GM13977 (cell line): ENCODE data around the gene MYO1C.

ENCODE experiments used
- DNase-seq: peaks from one replicate; pipeline ENCODE4 v3.0.0; 2012; ENCODE audit warnings: low spot score
- in situ Hi-C: fragments of 300-500 bp; cut with MboI; formaldehyde crosslinking; loops from one replicate; pipeline ENCODE4 v1.12.0; 2022; ENCODE audit warnings: low sequenced_read_pairs, low pct_unique_long_range_greater_than_20kb, mixed read lengths, inconsistent platforms; ENCODE audit not compliant: unreplicated experiment
- TF ChIP-seq, protein P1 (sequence below): IDR thresholded peaks from 2 replicates; pipeline ENCODE4 v1.5.1; 2012; ENCODE audit warnings: mild to moderate bottlenecking, control low read depth; ENCODE audit not compliant: insufficient read depth; ENCODE audit errors: extremely low read depth, missing control alignments

Gene MYO1C

GRCh38 chr17:1464186-1464585 lies 28.3 kb downstream of the MYO1C start:
- TF ChIP-seq, protein P1, sequence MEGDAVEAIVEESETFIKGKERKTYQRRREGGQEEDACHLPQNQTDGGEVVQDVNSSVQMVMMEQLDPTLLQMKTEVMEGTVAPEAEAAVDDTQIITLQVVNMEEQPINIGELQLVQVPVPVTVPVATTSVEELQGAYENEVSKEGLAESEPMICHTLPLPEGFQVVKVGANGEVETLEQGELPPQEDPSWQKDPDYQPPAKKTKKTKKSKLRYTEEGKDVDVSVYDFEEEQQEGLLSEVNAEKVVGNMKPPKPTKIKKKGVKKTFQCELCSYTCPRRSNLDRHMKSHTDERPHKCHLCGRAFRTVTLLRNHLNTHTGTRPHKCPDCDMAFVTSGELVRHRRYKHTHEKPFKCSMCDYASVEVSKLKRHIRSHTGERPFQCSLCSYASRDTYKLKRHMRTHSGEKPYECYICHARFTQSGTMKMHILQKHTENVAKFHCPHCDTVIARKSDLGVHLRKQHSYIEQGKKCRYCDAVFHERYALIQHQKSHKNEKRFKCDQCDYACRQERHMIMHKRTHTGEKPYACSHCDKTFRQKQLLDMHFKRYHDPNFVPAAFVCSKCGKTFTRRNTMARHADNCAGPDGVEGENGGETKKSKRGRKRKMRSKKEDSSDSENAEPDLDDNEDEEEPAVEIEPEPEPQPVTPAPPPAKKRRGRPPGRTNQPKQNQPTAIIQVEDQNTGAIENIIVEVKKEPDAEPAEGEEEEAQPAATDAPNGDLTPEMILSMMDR, result no peak
- DNase-seq, result no peak
- in situ Hi-C loops, result no loop called here

DNA sequence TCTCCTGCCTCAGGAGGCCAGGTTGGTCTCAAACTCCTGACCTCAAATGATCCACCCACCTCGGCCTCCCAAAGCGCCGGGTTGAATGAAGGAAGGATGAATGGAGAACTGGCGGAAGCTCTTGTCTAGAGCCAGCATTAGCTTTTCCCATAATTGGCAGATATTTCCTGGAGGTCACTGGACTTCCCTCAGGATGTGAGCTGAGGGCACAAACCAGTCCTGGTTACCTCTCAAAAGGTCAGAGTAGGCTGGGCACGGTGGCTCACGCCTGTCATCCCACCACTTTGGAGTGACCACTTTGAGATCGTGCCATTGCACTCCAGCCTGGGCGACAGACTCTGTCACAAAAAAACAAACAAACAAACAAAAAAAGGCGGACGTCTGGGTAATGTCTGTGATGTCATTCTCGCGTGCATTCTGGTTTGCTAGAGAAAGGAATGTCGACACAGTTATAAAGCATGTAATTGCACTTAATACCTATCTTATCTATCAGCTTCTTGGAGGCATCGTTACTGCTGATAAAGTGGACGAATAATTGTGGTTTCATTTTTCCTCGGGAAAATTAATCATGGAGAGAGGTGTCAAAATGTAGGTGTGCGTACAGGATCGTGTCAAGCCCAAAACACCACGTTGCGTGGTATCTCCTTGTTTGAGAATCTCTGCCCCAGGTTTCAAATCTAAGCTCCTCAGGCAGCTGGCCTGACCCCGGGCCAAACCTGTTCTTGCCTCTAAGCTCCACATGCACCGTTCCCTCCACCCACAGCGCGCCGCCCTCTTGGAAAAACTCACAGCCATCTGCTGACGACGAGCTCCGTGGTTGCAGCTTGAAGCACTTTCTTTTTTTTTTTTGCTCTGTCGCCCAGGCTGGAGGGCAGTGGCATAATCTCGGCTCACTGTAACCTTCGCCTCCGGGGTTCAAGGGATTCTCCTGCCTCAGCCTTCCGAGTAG lies 30.0 kb downstream of the MYO1C start:
- in situ Hi-C loops, result no loop called here
- no peak for DNase-seq
- TF ChIP-seq, protein P1, result no peak

DNA sequence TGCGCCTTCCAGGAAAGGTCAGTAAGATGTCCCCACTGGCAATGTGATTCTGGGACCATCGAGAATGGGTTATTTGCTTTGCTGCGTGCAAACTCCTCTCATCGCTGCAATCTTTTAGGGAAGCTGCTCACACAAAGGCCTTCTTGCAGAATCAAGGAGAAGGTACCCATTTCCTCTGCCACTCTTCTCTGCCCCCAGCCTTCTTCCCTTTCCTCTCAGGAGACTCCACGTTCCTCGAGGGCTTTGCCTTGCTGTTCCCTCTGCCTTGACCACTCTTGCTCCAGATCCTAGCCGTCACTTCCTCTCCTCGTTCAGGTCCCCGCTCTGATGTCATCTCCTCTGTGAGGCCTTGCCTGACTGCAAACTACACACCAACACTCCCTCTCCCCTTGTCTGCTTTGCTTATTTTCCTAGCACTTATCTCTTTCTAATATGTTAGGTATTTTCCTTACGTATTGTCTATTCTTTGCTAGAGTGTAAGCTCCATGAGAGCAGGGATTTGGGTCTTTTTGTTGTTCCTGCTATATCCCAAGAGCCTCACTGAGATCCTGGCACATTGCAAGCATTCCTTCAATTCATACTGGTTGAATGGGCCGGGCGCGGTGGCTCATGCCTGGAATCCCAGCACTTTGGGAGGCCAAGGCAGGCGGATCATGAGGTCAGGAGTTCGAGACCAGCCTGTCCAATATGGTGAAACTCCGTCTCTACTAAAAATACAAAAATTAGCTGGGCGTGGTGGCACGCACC lies 31.1 kb downstream of the MYO1C start:
- no peak for DNase-seq
- in situ Hi-C loops, result no loop called here

GRCh38 chr17:1460233-1460632 lies 32.3 kb downstream of the MYO1C start:
- in situ Hi-C loops, result no loop called here
- TF ChIP-seq, protein P1, result no peak
- DNase-seq, result no peak

More for the DNA sequence above, 31.1 kb downstream of the MYO1C start:
- TF ChIP-seq, protein P1, result no peak

- in situ Hi-C loops, result no loop called here
- TF ChIP-seq, protein P1, result no peak
- DNase-seq, result peak; percentile 100
Observed at GRCh38 chr17:1455797-1456599, 36.5 kb downstream of the MYO1C start, which contains the start of gene CRK. Gene CRK (minus strand): TSS chr17:1456232. CDS start chr17:1456117, 115 bp downstream.

DNA sequence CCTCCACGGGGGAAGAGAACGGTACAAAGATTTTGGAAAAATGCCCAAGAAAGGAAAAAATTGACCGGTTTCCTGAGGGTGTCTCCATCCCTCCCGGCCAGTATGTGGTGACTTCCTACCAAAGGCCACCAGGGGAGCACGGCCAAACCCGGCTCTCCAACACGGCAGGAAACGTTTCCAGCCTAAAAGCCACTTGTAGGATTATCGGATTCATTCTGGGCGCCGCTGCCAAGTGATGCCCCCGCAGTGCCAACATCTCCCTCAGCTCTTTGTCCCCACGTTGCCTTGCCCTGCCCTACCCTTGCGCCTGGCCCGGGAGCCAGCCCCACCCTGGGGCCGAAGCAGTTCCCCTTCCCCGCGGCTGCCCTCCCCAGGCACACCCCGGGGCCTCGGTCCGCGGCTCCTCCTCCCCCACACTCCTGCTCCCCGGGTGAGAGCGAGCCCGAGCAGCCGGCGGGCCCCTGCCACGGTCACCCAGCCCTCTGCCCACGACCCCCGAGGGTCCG lies 37.1 kb downstream of the MYO1C start:
- peak; percentile 60 for DNase-seq
- TF ChIP-seq, protein P1, result peak; percentile 36
- in situ Hi-C loops, result no loop called here
